Stomach (tissue), 9 donors: ENCODE results near the gene GALNT3. TPM values are rescaled to one million over a fixed set of nuclear protein-coding genes. Genes with fewer than 3 reads are reported as not detected.

Experiments
- DNase-seq, 2 donors: peaks; one replicate each; pipeline versions ENCODE4 v3.0.0 to v3.0.0-alpha.2; 2013 to 2019
- H3K27ac ChIP-seq, 5 donors: fragments of 200-600 bp in 4 of 5; sonication (generic) in 4 of 5; one replicate each; pipeline ENCODE4 v1.5.1; 2013 to 2019; ENCODE audit warnings: mild to moderate bottlenecking in 1 of 5, moderate library complexity in 1 of 5
- H3K27me3 ChIP-seq, 3 donors: fragments of 200-600 bp; sonication (generic); one replicate each; pipeline ENCODE4 v1.5.1; 2017 to 2019; ENCODE audit warnings: mixed run types in 1 of 3
- H3K36me3 ChIP-seq, 4 donors: fragments of 200-600 bp; sonication (generic); 1 replicate in 3 of 4; 2 replicates in 1 of 4; pipeline ENCODE4 v1.5.1; 2016 to 2019
- H3K4me1 ChIP-seq, 4 donors: fragments of 200-600 bp; sonication (generic); one replicate each; pipeline ENCODE4 v1.5.1; 2016 to 2019
- H3K4me3 ChIP-seq, 4 donors: fragments of 200-600 bp; sonication (generic) in 3 of 4; one replicate each; pipeline ENCODE4 v1.5.1; 2016 to 2019; ENCODE audit warnings: mild to moderate bottlenecking in 1 of 4
- H3K9me3 ChIP-seq, 4 donors: fragments of 200-600 bp; sonication (generic); one replicate each; pipeline ENCODE4 v1.5.1; 2016 to 2019
- CTCF ChIP-seq, 7 experiments: fragments of 450-650 bp in 4 of 7; fragments of 200-600 bp in 3 of 7; sonication (generic) in 3 of 7; IDR thresholded peaks; one replicate each; pipeline ENCODE4 v1.5.1; 2016 to 2019; ENCODE audit warnings: antibody characterized with exemption in 7 of 7, control low read depth in 2 of 7, mild to moderate bottlenecking in 1 of 7
- EP300 ChIP-seq: sonication (generic); formaldehyde crosslinking; IDR thresholded peaks from one replicate; pipeline ENCODE4 v1.6.1; 2017; ENCODE audit warnings: antibody characterized with exemption
- POLR2A ChIP-seq, 4 donors: fragments of 450-650 bp; IDR thresholded peaks; one replicate each; pipeline ENCODE4 v1.6.1; 2016; ENCODE audit warnings: antibody characterized with exemption in 4 of 4, control low read depth in 2 of 4, mild to moderate bottlenecking in 1 of 4, moderate library complexity in 1 of 4
- POLR2AphosphoS5 ChIP-seq, 3 donors: sonication (generic); formaldehyde crosslinking; IDR thresholded peaks; one replicate each; pipeline ENCODE4 v1.6.1; 2016; ENCODE audit warnings: antibody characterized with exemption in 3 of 3
- WGBS, 5 donors: extraction: QIAGEN DNeasy Blood & Tissue Kit in 3 of 5; methylation state at CpG; one replicate each; pipeline versions ENCODE4 v1.1.5 to v1.1.7; 2013 to 2018; 5-methylcytosine and 5-hydroxymethylcytosine counted together
- intact Hi-C: fragments of 100-400 bp; cut with DNase I; formaldehyde crosslinking; loops from one replicate; pipeline ENCODE4 v1.15.1; 2023; ENCODE audit warnings: low total_unique reads
- polyA plus RNA-seq, 3 donors: library from polyadenylated mRNA; stranded (reverse); fragments of 200-250 nt; gene quantifications; one replicate each; pipeline ENCODE4 v1.2.3, GENCODE V29; 2013
- total RNA-seq, 5 donors: library from RNA; depleted of rRNA; stranded (reverse); fragments of >200 nt; gene quantifications; one replicate each; pipeline versions ENCODE4 v1.1.0 to v1.2.3, GENCODE V29; 2014 to 2016
- donor health status: healthy with polysubstance abuse.
- donor health status: Bipolar disorder and iron deficiency.
- donor health status: healthy.

The GALNT3 gene
- total and polyA plus RNA-seq, 8 donors = 15.2 to 134 (median 30.7) TPM

- Histone ChIP-seq H3K27me3 (no peaks in the 10 kb centered on the region), H3K4me1 (peaks cover 0 to 17% (median 7%) of the 10 kb centered on the region in 4 donors), H3K9me3 (no peaks in the 10 kb centered on the region), H3K27ac (peak overlapping the region in 1 of 5 donors; percentile 32), H3K4me3 (no peak overlapping the region), H3K36me3 (no peaks in the 10 kb centered on the region)
- peak in 1 of 2 donors; percentile 81 for DNase-seq
- TF ChIP-seq CTCF (IDR thresholded peaks at IDR 0.05) (no peak), POLR2AphosphoS5 (IDR thresholded peaks at IDR 0.05) (peak in 1 of 3 donors; percentile 61), EP300 (no peak)
- WGBS, 5 donors = 23 to 46% (median 36%) methylated on average over 3 of the region's 3 CpGs
- intact Hi-C loops = no loop called here
These were observed 10.7 kb upstream of the GALNT3 start for GRCh38 chr2:165804719-165805118.

GRCh38 chr2:165803123-165803760 lies 9.2 kb upstream of the GALNT3 start:
- Histone ChIP-seq H3K4me1 (peaks cover 0 to 17% (median 7%) of the 10 kb centered on the region in 4 donors), H3K4me3 (no peak overlapping the region), H3K9me3 (no peaks in the 10 kb centered on the region), H3K36me3 (no peaks in the 10 kb centered on the region), H3K27me3 (no peaks in the 10 kb centered on the region), H3K27ac (no peak overlapping the region)
- no peak for DNase-seq
- TF ChIP-seq EP300 (no peak), CTCF (IDR thresholded peaks at IDR 0.05) (no peak), POLR2A (IDR thresholded peaks at IDR 0.05) (no peak), POLR2AphosphoS5 (IDR thresholded peaks at IDR 0.05) (no peak)
- intact Hi-C loops = no loop called here
- 52 to 67% (median 60%) methylated on average over 4 of the region's 4 CpGs for WGBS, 5 donors

GRCh38 chr2:165801176-165801575 lies 7.1 kb upstream of the GALNT3 start:
- TF ChIP-seq CTCF (IDR thresholded peaks at IDR 0.05) (no peak), POLR2AphosphoS5 (IDR thresholded peaks at IDR 0.05) (no peak), POLR2A (IDR thresholded peaks at IDR 0.05) (no peak)
- Histone ChIP-seq H3K4me3 (no peak overlapping the region), H3K9me3 (no peaks in the 10 kb centered on the region), H3K27me3 (no peaks in the 10 kb centered on the region), H3K36me3 (no peaks in the 10 kb centered on the region), H3K4me1 (peaks cover 0 to 17% (median 7%) of the 10 kb centered on the region in 4 donors), H3K27ac (no peak overlapping the region)
- WGBS, 5 donors = 91 to 97% (median 97%) methylated on average over 3 of the region's 3 CpGs
- intact Hi-C loops = no loop called here
- no peak for DNase-seq

GRCh38 chr2:165796819-165797530 lies 2.9 kb upstream of the GALNT3 start:
- DNase-seq = no peak
- peaks cover 0 to 21% (median 11%) of the 10 kb centered on the region in 3 donors for H3K27me3 ChIP-seq
- no peaks in the 10 kb centered on the region for H3K36me3 ChIP-seq
- H3K4me1 ChIP-seq = peaks cover 11 to 35% (median 17%) of the 10 kb centered on the region in 4 donors
- H3K9me3 ChIP-seq = no peaks in the 10 kb centered on the region
- WGBS, 5 donors = 41 to 56% (median 48%) methylated on average over 3 of the region's 3 CpGs
- intact Hi-C loops = no loop called here
- TF ChIP-seq POLR2A (IDR thresholded peaks at IDR 0.05) (no peak), POLR2AphosphoS5 (IDR thresholded peaks at IDR 0.05) (no peak)
- no peak overlapping the region for H3K27ac ChIP-seq
- H3K4me3 ChIP-seq = no peak overlapping the region

- peaks cover 0 to 21% (median 11%) of the 10 kb centered on the region in 3 donors for H3K27me3 ChIP-seq
- H3K36me3 ChIP-seq = no peaks in the 10 kb centered on the region
- H3K4me3 ChIP-seq = no peak overlapping the region
- 54 to 72% (median 69%) methylated on average over 1 of the region's 1 CpG for WGBS, 5 donors
- TF ChIP-seq POLR2AphosphoS5 (IDR thresholded peaks at IDR 0.05) (no peak), EP300 (no peak), CTCF (IDR thresholded peaks at IDR 0.05) (no peak), POLR2A (IDR thresholded peaks at IDR 0.05) (no peak)
- no peaks in the 10 kb centered on the region for H3K9me3 ChIP-seq
- DNase-seq = no peak
- no peak overlapping the region for H3K27ac ChIP-seq
- intact Hi-C loops = no loop called here
- H3K4me1 ChIP-seq = peaks cover 11 to 43% (median 19%) of the 10 kb centered on the region in 4 donors
These were observed 2.1 kb upstream of the GALNT3 start for GRCh38 chr2:165796129-165796528.
